ENCODE results near the gene JKAMP.
A peak's percentile ranks its signal among the peaks of the same experiment; 100 is the strongest.
"Not testable (repeated sequence)": the region's sequence is repeated elsewhere in the genome, so short reads cannot be mapped to it uniquely, and the experiment has no call there.

JKAMP gene, protein sequence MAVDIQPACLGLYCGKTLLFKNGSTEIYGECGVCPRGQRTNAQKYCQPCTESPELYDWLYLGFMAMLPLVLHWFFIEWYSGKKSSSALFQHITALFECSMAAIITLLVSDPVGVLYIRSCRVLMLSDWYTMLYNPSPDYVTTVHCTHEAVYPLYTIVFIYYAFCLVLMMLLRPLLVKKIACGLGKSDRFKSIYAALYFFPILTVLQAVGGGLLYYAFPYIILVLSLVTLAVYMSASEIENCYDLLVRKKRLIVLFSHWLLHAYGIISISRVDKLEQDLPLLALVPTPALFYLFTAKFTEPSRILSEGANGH

DNA sequence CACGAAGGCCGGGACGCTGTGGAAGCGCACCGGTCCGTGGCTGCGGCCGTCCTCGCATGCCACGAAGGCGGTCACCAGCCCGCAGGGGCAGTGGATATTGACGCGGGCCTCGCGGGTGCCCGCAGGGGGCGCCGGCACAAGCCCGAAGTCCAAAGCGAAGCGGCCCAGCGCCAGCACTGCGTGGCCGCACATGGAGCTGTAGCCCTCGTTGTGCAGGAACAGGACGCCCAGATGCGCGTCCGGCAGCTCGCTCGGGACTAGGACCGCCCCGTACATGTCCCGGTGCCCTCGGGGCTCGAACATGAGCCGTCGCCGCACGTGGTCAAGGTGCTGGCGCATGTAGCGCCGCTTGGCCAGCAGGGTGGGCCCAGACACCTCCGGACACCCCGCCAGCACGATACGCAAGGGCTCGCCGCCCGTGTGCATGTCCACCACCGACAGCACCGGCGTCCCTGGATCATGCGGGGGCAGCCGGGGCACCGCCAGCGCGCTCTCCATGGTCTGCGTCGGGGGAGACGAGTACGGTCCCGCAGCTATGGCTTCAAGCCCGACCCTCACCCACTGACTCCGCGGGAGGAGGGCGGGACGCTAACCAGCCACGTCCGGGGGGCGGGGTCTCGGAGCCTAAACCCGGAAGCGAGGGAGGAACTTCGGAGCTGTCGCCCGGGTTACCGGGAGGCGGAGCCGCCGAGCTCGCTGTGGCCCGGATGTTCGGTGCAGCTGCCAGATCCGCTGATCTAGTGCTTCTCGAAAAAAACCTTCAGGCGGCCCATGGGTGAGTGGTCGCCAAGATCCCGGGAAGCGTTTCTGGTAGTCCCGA lies at the start of gene JKAMP, which contains the start of gene L3HYPDH:
TSS of gene JKAMP (plus strand) at position 699 of the 820 bp plus-strand sequence. CDS start at position 772, 73 bp downstream.
TSS of gene L3HYPDH (minus strand) at position 590 of the 820 bp plus-strand sequence. CDS start at position 498, 92 bp downstream.
- DNase-seq, result peak; percentile 96 to 98

DNA sequence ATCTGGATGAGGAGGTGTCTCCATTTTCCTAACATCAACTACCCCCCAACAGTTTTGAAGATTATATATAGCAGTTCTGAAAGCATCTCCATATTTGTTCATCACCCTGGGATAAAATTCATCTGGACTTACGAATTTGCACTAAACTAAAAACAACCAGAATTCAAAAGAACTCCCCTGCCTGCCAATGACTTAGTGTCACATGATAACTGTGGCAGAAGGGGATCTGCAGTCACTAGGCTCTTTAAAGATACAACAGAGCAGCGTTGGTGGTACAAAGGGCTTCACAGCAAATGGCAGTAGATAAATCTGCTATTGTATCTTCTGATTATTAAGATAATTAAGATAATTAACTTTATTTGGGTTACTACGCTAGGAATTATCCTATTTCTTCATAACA lies 49.2 kb upstream of the JKAMP start:
- DNase-seq, result no peak

DNA sequence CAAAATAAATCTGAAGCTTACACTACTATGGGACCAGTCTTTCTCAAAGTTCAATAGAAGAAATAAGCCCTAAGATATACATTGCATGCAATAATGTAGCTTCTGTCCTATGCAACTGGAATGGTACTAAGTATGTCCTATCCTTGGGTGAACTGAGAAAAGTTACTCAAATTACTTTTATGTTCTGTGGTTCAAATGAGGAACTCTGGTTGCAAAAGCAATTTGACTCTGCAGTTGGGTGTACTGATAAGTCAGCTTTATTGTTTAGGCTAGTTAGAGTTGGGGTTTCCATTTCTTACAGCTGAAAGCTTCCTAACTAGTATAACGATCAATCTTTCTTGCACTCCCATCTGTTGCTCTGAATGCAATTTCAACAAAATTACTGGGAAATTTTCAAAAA lies 48.3 kb upstream of the JKAMP start:
- no peak for DNase-seq

DNA sequence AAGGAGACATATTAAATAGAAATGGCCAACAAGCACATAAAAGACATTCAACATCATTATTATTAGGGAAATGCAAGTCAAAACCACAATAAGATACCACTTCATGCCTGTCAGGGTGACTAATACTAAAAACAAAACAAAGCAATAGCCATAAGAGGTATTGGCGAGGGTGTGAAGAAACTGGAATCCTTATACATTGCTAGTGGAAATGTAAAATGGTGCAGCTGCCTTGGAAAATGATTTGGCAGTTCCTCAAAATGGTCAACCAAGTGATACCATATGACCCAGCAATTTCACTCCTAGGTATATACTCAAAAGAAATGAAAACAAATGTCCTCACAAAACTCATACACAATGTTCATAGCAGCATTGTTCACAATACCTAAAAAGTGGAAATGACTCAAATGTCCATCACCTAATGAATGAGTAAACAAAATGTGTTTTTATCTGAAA lies 46.1 kb upstream of the JKAMP start:
- DNase-seq, result no peak

DNA sequence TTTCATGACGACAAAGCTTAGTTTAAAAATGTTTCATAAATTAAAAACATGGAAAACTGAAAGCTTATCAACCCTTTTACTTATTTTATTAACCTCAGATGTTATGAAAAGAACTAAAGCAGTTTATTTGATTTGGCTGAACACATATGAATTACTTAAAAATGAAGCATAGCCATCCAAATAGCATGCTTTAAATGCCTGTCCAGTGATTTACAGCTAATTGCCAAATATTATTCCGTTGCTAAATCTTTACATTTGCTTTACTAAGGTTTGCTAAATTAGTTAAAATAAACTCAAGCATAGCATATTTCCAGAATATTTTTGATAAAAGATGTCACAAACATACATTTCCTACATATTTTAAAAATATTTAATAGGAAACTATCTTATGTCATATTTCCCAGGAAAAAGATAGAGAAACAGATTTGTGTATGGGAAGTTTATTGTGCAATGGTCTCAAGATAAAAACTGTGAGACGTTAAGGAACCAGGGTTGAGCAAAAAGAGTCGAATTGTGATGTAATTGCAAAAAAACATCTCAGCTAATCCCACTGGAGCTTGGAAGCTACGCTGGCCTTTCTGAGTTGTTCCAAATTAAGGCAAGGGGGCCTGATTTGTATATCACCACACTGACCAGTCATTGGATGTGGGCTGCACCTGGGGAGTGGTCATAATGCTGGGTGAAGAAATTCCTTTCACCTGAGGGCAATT lies 44.9 kb upstream of the JKAMP start:
- no peak for DNase-seq

DNA sequence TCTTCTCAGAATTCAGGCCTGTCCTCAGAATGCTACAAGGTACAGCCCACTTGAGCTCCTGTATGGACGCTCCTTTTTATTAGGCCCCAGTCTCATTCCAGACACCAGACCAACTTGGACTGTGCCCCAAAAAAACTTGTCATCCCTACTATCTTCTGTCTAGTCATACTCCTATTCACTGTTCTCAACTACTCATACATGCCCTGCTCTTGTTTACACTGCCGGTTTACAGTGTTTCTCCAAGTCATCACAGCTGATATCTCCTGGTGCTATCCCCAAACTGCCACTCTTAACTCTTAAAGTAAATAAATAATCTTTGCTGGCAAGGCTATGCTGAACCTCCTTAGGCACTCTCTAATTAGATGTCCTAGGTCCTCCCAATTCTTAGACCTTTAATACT lies 35.6 kb upstream of the JKAMP start:
- not testable (repeated sequence) for DNase-seq

DNA sequence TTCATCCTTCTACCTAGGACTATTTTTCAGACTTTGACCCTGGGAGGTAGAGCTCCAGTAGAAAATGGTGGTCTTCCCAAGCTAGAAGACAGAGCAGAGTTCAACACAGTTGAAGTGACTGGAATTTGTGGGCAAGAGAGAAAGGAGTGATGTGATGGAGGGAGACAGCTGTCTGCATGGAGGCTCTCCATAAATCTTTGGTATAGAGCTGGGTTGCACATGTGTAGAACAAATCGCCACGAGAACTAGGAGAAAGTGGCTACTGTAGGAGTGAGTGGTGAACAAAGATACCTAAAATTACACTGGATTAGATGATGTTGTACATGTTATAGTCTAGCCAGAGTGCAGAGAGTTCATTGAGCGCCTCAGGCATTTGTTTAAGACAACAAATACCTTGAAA lies 33.6 kb upstream of the JKAMP start:
- DNase-seq, result no peak

DNA sequence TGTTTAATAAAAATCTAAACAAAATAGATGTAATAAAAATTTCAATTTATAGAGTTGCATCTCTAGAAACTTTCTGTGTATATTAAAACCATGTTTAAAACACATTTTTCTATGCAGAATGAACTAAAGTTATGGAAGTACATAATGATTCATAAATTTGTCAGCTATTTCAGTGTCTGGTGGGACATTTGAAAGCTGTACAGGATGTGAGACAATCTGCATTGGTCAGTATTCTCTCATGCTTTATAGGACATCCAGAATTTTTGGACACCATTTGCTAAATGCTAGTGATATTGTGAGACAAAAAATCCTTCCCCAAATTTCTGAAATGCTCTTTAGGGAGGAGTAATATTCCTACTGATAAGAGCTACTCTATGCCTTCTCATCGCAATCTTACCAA lies 32.5 kb upstream of the JKAMP start:
- no peak for DNase-seq

DNA sequence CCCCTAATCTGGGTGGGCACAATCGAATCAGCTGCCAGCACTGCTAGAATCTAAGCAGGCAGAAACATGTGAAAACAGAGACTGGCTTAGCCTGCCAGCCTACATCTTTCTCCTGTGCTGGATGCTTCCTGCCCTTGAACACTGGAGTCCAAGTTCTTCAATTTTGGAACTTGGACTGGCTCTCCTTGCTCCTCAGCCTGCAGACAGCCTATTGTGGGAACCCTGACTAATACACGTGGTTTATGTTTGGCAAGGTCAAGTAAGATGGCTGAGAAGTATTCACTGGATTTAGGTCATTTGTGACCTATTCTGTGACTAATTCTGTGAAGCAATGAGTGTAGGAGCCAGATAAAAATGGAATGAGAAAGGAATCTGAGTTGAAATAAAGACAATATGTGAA lies 30.2 kb upstream of the JKAMP start:
- DNase-seq, result no peak

DNA sequence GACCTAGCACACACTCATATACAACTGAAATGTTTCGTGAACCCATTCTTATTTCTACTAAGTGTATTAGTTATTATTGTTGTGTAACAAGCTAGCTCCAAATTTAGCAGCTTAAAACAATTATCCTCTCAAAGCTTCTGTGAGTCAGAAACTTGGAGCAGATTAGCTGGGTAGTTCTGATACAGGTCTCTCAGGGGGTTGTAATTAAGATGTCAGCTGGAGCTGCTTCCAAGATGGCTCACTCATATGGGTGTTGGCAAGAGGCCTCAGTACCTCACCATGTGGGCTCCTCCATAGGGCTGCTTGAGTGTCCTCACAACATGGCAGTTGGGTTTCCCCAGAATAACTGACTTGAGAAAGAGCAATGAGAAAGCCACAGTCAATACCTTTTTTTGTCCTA lies 28.9 kb upstream of the JKAMP start:
- no peak for DNase-seq

DNA sequence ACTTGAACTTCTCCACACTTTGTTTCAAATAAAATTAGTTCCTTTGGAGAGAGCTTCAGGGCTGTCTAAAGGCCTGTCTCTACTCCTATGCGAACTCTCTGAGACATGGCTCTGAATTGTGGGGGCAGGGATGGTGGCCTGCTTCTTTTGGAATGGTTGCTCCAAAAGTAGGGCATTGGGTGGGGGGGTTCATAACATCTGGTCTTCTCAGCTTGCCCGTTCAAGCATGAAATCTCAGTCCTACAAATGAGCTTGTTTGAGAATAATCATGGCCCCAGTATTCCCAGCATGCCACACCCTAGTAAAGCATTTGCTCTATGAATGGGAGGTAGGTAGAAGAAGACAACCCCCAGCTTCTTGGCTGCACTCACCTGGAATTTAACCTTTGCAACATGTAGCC lies 25.8 kb upstream of the JKAMP start:
- DNase-seq, result no peak

DNA sequence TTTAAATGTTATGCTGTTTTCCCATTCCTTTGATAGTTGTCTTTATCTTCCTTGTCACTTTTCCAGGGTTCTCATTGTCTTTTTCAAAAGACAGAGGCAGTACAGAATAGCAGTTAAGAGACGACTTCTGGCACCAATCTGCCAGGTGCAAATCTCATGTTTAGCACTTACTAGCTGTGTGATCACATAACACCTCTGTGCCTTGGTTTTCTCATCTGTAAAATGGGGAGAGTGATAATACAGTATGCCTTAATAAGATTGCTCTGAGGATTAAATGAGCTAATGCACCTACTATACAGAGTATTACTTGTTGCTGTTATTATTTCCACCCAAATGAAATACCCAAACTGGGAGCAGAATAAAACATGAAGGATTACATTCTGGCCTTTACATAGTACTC lies 23.9 kb upstream of the JKAMP start:
- DNase-seq, result no peak

DNA sequence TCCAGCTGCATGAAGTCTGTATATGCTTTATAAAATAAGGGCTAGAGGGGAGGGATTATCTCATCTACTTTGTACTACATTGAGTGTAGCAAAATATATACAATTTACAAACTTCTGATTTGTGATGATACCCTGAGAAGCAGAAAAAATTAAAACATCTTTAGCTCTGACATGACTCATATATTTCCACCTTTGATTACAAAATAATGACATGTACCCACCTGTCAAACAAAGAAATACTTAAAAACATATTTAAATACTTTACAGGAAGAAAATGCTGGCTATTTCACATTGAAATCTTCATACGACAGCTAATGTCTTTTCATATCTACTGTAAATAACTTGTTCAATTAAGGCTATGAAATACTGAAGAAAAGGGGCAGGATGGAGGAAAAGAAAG lies 22.4 kb upstream of the JKAMP start:
- no peak for DNase-seq

DNA sequence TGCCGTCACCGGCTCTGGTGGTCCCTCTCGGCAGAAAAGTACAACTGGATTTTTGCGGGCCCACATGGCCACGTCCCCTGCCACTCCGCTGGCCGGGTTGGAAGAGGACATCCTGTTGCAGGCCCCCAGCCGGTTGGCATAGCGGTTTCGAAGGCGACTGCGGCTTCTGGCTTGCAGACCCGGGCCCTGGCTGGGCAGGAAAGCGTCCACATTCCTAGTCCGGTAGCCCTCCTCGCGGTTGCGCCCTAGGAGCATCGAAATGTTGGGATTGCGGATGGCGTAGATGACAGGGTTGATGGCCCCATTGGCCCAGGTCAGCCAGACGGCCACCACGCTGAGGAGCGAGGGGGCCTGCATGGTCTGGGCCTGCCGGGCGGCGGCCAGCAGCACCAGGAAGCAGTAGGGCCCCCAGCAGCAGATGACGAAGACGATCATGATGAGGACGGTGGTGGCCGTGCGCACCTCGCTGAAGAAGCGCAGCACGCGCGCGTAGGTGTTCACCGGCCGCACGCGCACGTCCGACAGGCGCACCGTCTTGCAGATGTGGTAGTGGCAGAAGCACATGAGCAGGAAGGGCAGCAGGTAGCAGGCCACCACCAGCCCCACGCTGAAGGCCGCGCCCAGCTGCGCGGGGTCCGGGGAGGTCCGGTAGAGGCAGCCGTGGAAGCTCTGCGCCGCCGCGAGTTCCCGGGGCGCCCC lies 20.4 kb upstream of the JKAMP start:
- peak in 1 of 2 experiments; percentile 22 for DNase-seq

DNA sequence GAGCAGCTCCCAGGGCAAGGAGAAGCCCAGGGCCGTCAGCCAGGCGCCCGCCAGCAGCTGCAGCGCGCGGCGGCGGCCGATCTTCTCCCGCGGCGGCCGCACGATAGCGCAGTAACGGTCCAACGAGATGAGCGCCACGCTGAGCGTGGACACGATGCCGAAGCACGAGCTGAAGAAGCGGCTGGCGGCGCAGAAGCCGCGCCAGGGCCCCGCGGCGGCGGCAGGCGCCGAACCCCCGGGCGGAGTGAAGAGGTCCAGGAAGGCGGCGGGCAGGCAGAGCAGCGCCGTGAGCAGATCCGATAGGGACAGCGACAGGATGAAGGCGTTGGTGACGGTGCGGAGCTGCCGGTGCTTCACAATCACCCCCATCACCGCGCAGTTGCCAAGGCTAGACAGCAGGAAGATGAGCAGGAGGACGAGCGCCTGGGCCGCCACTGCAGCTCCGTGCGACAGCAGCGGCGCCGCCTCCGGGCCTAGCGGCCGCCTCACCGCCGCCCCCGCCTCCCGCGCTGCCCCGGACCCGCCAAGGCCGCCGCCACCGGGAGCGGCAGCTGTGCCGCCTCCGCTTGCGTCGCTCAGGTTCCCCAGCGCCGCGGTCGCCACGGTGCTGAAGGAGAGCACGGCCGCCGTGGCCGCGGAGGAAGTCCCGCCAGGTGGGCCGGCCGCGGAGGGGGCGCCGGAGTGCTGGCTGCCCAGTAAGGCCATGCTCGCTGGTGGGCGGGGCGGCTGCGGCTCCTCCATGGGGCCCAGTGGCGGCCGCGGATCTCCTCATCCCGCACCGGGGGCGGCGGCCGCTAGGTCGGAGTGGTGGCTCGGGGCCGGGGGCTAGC lies 19.6 kb upstream of the JKAMP start:
- peak in 1 of 2 experiments; percentile 52 for DNase-seq

DNA sequence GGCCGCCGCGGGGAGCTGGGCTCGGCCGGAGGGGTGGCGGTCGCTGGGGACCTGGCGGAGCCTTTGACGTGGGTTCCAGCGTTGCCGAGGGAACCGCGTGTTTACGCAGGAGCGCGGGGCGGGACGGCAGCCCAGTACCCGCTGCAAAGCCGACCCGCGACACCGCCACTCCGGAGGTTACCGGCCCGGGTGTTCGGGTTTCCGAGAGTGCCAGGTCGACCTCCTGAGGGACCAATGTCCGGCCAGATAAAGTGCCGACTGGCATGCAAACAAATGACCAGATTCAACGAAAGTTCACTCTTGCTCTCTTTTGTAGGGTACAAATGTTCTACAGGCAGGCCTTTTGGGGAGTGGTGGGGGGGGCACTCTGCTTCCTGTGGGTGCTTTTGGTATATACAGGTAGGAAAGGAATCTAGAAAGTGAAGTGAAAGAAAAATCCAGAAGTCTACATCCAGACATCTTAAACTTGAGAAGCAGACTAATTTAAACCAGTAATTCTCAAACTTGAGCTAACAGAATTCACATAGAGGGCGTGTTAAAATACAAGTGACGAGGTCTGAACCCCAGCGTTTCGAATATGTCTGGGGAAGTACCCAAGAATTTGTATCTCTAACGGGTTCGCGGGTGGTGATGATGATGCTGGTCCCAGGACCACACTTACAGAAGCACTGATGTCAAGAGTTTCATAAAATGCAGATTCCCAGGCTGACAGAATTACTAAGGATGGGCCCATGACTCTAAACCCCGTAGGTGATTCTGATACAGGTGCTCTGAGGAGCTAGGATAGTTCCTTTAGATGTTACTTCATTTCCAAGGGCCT lies 18.8 kb upstream of the JKAMP start, which contains the start of gene GPR135:
TSS of gene GPR135 (minus strand) at position 65 of the 820 bp plus-strand sequence. CDS start 154 bp downstream, outside the sequence.
- DNase-seq, result peak in 1 of 2 experiments; percentile 52

DNA sequence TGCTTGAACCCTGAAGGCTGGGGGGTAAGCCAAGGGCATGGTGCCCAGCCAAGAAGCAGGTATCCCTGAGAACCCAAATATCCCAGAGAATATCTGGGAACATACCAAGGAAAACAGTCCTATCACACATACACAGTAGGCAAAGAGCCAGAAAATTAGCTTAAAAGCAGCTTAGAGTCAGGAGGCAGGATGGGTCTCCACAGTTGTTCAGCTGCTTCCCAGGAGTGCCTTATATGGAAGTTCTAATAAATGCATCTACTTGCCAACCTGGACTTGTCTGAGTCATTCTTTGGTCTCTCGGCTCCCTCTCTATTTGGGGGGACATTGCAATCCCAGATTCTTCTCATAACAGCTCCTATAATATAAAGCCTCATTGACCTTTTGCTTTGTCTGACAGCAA lies 10.1 kb upstream of the JKAMP start:
- no peak for DNase-seq

DNA sequence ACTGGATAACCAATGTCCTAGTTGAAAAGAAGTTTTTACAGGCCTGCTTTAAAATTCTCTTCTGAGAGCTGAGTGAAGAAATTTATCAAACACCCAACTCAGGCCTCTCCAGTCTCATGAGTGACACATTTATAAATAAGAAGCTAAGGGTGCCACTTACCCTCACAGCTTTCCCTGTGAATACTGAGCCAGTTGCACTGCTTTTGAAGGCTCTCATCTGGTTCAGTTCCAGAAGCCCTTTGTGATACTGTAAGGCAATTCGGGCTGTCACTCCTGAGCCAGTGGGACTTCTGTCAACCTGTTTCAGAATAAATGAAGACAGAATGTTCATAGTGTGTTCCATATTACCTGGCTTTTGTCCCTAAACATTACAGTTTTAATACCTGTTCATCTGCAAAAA lies 8.6 kb upstream of the JKAMP start:
- no peak for DNase-seq

DNA sequence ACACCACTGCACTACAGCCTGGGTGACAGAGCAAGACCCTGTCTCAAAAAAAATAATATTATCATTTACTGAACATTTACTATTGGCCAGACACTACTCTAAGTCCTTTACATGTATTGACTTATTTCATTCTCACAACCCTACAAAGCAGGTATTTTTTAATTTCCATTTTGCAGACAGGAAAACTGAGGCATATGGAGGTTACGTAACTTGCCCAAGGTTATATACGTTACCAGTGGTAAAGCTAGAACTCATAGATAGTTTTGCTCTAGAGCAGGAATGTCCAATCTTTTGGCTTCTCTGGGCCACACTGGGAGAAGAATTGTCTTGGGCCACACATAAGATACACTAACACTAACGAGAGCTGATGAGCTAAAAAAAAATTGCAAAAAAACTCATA lies 5.8 kb upstream of the JKAMP start:
- DNase-seq, result no peak

DNA sequence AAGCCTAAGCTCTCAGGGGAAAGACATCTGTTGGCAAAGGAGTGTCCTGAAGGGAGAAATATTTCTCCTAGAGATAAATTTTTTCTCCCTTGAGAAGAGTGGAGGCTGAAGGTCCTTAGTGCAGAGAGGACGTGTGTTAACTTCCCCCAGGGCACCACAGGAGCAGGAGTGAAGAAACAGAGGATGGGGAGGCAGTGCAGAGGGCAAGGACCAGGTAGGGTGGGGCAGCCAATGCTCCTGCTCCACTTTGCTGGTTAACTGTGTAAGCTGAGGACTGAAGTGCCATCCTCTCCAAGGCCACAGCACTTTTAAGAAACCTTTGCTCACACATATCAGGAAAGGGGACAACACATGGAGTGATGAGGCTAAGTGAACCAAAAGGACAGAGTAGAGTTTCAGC lies 4.2 kb upstream of the JKAMP start:
- DNase-seq, result no peak

DNA sequence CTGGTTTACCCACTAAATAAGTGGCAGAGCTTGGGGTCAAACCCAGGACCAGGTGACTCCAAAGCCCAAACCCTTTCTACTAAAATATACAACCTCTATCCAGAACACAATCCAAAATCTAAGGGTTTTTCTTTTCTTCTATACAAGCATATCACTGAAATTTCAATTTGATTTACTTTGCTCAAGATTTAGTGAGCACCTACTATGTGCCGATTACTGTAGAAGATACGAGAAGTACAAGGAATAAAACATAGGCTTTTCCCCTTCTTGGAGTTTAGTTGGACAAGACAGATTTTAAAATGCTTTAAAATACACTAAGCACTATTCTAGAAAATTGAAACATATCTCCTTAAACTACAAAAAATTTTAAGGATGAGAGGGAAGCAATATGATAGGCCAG lies 2.9 kb upstream of the JKAMP start:
- no peak for DNase-seq
